Endothelial cell of umbilical vein (primary cell): Measurements from ENCODE around the gene TSC22D1. TPM values are rescaled to one million over a fixed set of nuclear protein-coding genes. Genes with fewer than 3 reads are reported as not detected.
"Not testable (repeated sequence)": the region's sequence is repeated elsewhere in the genome, so short reads cannot be mapped to it uniquely, and the experiment has no call there.

Experiments used
- BruUV-seq: library from RNA; stranded (reverse); fragments of 400-500 nt; replicated peaks from 2 replicates; lab custom pipeline; 2021; lab: Mats Ljungman, UMichigan
- CTCF ChIA-PET: fragments of 300-600, 350-600 bp; sonication (Branson Sonifier 250); formaldehyde crosslinking; loops from one replicate; lab custom pipeline; 2021; ENCODE audit warnings: antibody characterized with exemption, inconsistent platforms; lab: Charles Lee
- POLR2A ChIA-PET: fragments of 300-600, 350-600 bp; sonication (Branson Sonifier 250); formaldehyde crosslinking; loops from one replicate; lab custom pipeline; 2021; ENCODE audit warnings: antibody characterized with exemption, inconsistent platforms; lab: Charles Lee
- DNase-seq: peaks from one replicate; pipeline ENCODE4 v3.0.0-alpha.2; 2011; ENCODE audit warnings: low read depth, low spot score
- FAIRE-seq: peaks from 2 replicates; lab custom pipeline; 2011; peaks lifted over from hg19 to GRCh38; lab: Jason Lieb, UNC
- H2AFZ ChIP-seq: 2 replicates; pipeline ENCODE4 v1.6.0; 2012; ENCODE audit warnings: low read depth, low read length, control low read depth, inconsistent platforms
- H3K27ac ChIP-seq: 2 replicates; pipeline ENCODE4 v1.5.1; 2011; ENCODE audit warnings: low read depth, mild to moderate bottlenecking, control low read depth, low read length, moderate library complexity; ENCODE audit not compliant: insufficient read depth
- H3K27me3 ChIP-seq, 2 experiments: 2 replicates each; pipeline versions ENCODE4 v1.6.0 to v1.6.1; 2011; ENCODE audit warnings: low read length in 2 of 2, mixed read lengths in 1 of 2; ENCODE audit not compliant: control insufficient read depth in 2 of 2, insufficient read depth in 2 of 2
- H3K36me3 ChIP-seq, 2 experiments: 2 replicates in 1 of 2; 3 replicates in 1 of 2; pipeline ENCODE4 v1.5.1; 2011; ENCODE audit warnings: low read length in 2 of 2, mild to moderate bottlenecking in 1 of 2, moderate library complexity in 1 of 2; ENCODE audit not compliant: control insufficient read depth in 2 of 2, insufficient read depth in 2 of 2; ENCODE audit errors: extremely low read depth in 1 of 2
- H3K4me1 ChIP-seq: 3 replicates; pipeline ENCODE4 v1.5.1; 2011; ENCODE audit warnings: mild to moderate bottlenecking, low read length; ENCODE audit not compliant: control insufficient read depth, insufficient read depth; ENCODE audit errors: extremely low read depth
- H3K4me2 ChIP-seq: 2 replicates; pipeline ENCODE4 v1.6.1; 2011; ENCODE audit warnings: low read length, control low read depth, mixed read lengths; ENCODE audit not compliant: insufficient read depth
- H3K4me3 ChIP-seq, 3 experiments: fragments of 200-600 bp in 1 of 3; sonication (generic), shearing (Covaris generic) in 1 of 3; replicated peaks in 1 of 3; 2 replicates each; pipeline ENCODE4 v1.5.1; 2011 to 2016; ENCODE audit warnings: control low read depth in 3 of 3, low read length in 3 of 3, mild to moderate bottlenecking in 2 of 3, inconsistent platforms in 1 of 3, low read depth in 1 of 3, moderate library complexity in 1 of 3; ENCODE audit not compliant: insufficient read depth in 1 of 3
- H3K79me2 ChIP-seq: 2 replicates; pipeline ENCODE4 v1.6.0; 2012; ENCODE audit warnings: low read length, inconsistent platforms; ENCODE audit not compliant: control insufficient read depth, insufficient read depth
- H3K9ac ChIP-seq: replicated peaks from 2 replicates; pipeline ENCODE3; 2011; ENCODE audit warnings: low read length, control low read depth; ENCODE audit not compliant: insufficient read depth; ENCODE audit errors: extremely low read depth
- H3K9me1 ChIP-seq: replicated peaks from 3 replicates; pipeline ENCODE4 v1.6.0; 2011; ENCODE audit warnings: mild to moderate bottlenecking, low read length; ENCODE audit not compliant: control insufficient read depth, insufficient read depth; ENCODE audit errors: extremely low read depth
- H3K9me3 ChIP-seq: replicated peaks from 2 replicates; pipeline ENCODE4 v1.5.1; 2012; ENCODE audit warnings: low read length, inconsistent platforms; ENCODE audit not compliant: control insufficient read depth, insufficient read depth
- H4K20me1 ChIP-seq: replicated peaks from 2 replicates; pipeline ENCODE3; 2011; ENCODE audit warnings: mild to moderate bottlenecking, low read length; ENCODE audit not compliant: control insufficient read depth, insufficient read depth; ENCODE audit errors: extremely low read depth
- CTCF ChIP-seq, 2 donors: IDR thresholded peaks; 1 replicate in 1 of 2; 2 replicates in 1 of 2; pipeline ENCODE4 v1.5.1; 2011; ENCODE audit warnings: low read length in 2 of 2, mild to moderate bottlenecking in 2 of 2, moderate library complexity in 2 of 2, control low read depth in 1 of 2, inconsistent platforms in 1 of 2, low read depth in 1 of 2; ENCODE audit not compliant: insufficient read depth in 1 of 2; ENCODE audit errors: extremely low read depth in 1 of 2
- EZH2 ChIP-seq: IDR thresholded peaks from 2 replicates; pipeline ENCODE4 v1.6.1; 2012; ENCODE audit warnings: borderline replicate concordance, low read depth, mild to moderate bottlenecking, moderate library complexity, low read length, inconsistent platforms; ENCODE audit not compliant: severe bottlenecking
- FOS ChIP-seq: IDR thresholded peaks from 2 replicates; pipeline ENCODE4 v1.6.1; 2011; ENCODE audit warnings: mild to moderate bottlenecking, low read length, moderate library complexity, borderline replicate concordance; ENCODE audit not compliant: insufficient read depth
- GATA2 ChIP-seq: IDR thresholded peaks from 2 replicates; pipeline ENCODE4 v1.7.0; 2011; ENCODE audit warnings: low read depth, mild to moderate bottlenecking, moderate library complexity, mixed read lengths, low read length; ENCODE audit not compliant: insufficient read length, insufficient read depth
- JUN ChIP-seq: IDR thresholded peaks from 2 replicates; pipeline ENCODE4 v1.6.1; 2011; ENCODE audit warnings: borderline replicate concordance, low read depth; ENCODE audit not compliant: insufficient read length, insufficient read depth
- MYC ChIP-seq: IDR thresholded peaks from one replicate; pipeline ENCODE4 v1.6.1; 2011; ENCODE audit warnings: mild to moderate bottlenecking, low read depth, low read length
- POLR2A ChIP-seq: IDR thresholded peaks from 2 replicates; pipeline ENCODE4 v1.6.1; 2012; ENCODE audit warnings: low read depth, mild to moderate bottlenecking, control low read depth, low read length
- POLR2AphosphoS5 ChIP-seq: IDR thresholded peaks from 2 replicates; pipeline ENCODE4 v1.6.1; 2012; ENCODE audit warnings: low read depth, mild to moderate bottlenecking, control low read depth, low read length, moderate library complexity; ENCODE audit not compliant: insufficient read depth
- dilution Hi-C: fragments of 300-500 bp; cut with MboI; formaldehyde crosslinking; loops from one replicate; pipeline ENCODE4 v1.15.0; 2019; ENCODE audit warnings: low sequenced_read_pairs; ENCODE audit not compliant: extremely low pct_ligation_motif_present
- intact Hi-C: fragments of 100-400 bp; cut with micrococcal nuclease; formaldehyde crosslinking; loops from one replicate; pipeline ENCODE4 v1.10.0; 2022
- polyA plus RNA-seq, 4 experiments: library from polyadenylated mRNA; depleted of rRNA in 3 of 4; stranded (reverse) in 3 of 4; unstranded in 1 of 4; fragments of >200 nt; gene quantifications; 2 replicates each; pipeline versions ENCODE4 v1.2.1 to v1.2.3, GENCODE V29; 2011 to 2012; ENCODE audit warnings: missing spikeins in 1 of 4
- total RNA-seq: library from RNA; stranded (reverse); gene quantifications from 2 replicates; pipeline ENCODE4 v1.2.3, GENCODE V29; 2021
- TF ChIP-seq, protein P1 (sequence below): IDR thresholded peaks from 2 replicates; pipeline ENCODE4 v1.6.1; 2011; ENCODE audit not compliant: insufficient read depth, insufficient read length

TSC22D1 gene
- total and polyA plus RNA-seq, 2 donors (not counting 3 experiments of a cell fraction or from before 2014, with no cell fraction given): 47.7 to 51.8 TPM

GRCh38 chr13:44564936-44565335 lies 11.2 kb downstream of the TSC22D1 start:
- peaks cover 70% of the 10 kb centered on the region for H3K79me2 ChIP-seq
- no peak for DNase-seq

DNA sequence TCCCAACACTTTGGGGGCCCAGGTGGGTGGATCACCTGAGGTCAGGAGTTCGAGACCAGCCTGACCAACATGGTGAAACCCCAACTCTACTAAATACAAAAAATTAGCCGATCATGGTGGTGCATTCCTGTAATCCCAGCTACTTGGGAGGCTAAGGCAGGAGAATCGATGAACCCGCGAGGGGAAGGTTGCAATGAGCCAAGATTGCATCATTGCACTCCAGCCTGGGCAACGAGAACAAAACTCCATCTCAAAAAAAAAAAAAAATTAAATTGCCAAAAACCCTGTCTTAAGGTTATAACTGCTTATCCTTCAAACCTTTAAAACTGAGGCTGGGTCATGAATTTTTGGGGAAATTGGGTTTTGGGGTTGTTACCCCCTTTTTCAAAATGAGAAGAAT lies 13.3 kb downstream of the TSC22D1 start:
- H2AFZ ChIP-seq, intact Hi-C loops, BruUV-seq, DNase-seq, H3K4me1 ChIP-seq, H3K36me3 ChIP-seq, POLR2A ChIA-PET, H4K20me1 ChIP-seq, dilution Hi-C loops, H3K9me3 ChIP-seq, H3K27me3 ChIP-seq, H3K4me2 ChIP-seq, H3K27ac ChIP-seq, H3K9ac ChIP-seq, H3K9me1 ChIP-seq, FAIRE-seq, H3K4me3 ChIP-seq, CTCF ChIA-PET: not testable (repeated sequence)
- peaks cover 64% of the 10 kb centered on the region for H3K79me2 ChIP-seq

More at GRCh38 chr13:44564936-44565335, 11.2 kb downstream of the TSC22D1 start:
- ChIA-PET POLR2A (no interaction called here), CTCF (interaction anchor here (0.6 to 2.4 kb wide), 5 partner anchors 13 to 408 kb away, joined by 3 to 7 read pairs (median 3); no protein-coding TSS in a partner anchor)
- BruUV-seq: no TSS peak
- Histone ChIP-seq H3K36me3 (no peaks in the 10 kb centered on the region), H3K9me3 (no peaks in the 10 kb centered on the region), H4K20me1 (peaks cover 2% of the 10 kb centered on the region), H3K4me2 (no peak overlapping the region), H2AFZ (no peak overlapping the region), H3K27ac (no peak overlapping the region), H3K4me1 (no peaks in the 10 kb centered on the region), H3K9ac (no peak overlapping the region), H3K4me3 (no peak overlapping the region), H3K9me1 (no peaks in the 10 kb centered on the region), H3K27me3 (no peaks in the 10 kb centered on the region)
- FAIRE-seq: no peak
- intact Hi-C loops: no loop called here
- dilution Hi-C loops: no loop called here
- TF ChIP-seq CTCF (IDR thresholded peaks at IDR 0.05; ENCODE audit: extremely low read depth in 1 of 2, insufficient read depth in 1 of 2, low read depth in 1 of 2, low read length in 2 of 2) (no peak), GATA2 (no peak), JUN (no peak), MYC (no peak), POLR2AphosphoS5 (no peak), POLR2A (no peak), FOS (no peak), EZH2 (no peak)
- TF ChIP-seq, protein P1, sequence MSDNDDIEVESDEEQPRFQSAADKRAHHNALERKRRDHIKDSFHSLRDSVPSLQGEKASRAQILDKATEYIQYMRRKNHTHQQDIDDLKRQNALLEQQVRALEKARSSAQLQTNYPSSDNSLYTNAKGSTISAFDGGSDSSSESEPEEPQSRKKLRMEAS: no peak
